GM12878 (cell line): ENCODE data around the gene RAD23B.

Experiments used
- CTCF ChIP-seq, 3 experiments: IDR thresholded peaks in 2 of 3; conservative IDR thresholded peaks in 1 of 3; 2 replicates each; pipeline ENCODE4 v1.5.1; 2011; ENCODE audit warnings: low read depth in 3 of 3, low read length in 3 of 3, mild to moderate bottlenecking in 3 of 3, control low read depth in 2 of 3, moderate library complexity in 2 of 3, inconsistent platforms in 1 of 3, mixed read lengths in 1 of 3; ENCODE audit not compliant: control insufficient read depth in 2 of 3, insufficient read depth in 1 of 3; ENCODE audit errors: extremely low read depth in 1 of 3
- EZH2 ChIP-seq: IDR thresholded peaks from 2 replicates; pipeline ENCODE4 v1.6.1; 2012; ENCODE audit warnings: low read depth, mild to moderate bottlenecking, control low read depth, inconsistent platforms, low read length, borderline replicate concordance; ENCODE audit not compliant: control insufficient read depth
- MTA2 ChIP-seq: fragments of 450-650 bp; IDR thresholded peaks from 2 replicates; pipeline ENCODE4 v1.6.1; 2016; ENCODE audit warnings: low read depth, mild to moderate bottlenecking, moderate library complexity
- NRF1 ChIP-seq: conservative IDR thresholded peaks from 2 replicates; pipeline ENCODE4 v1.6.1; 2011; ENCODE audit warnings: mild to moderate bottlenecking, low read depth, low read length, improper control_type of control experiment
- POLR2A ChIP-seq: IDR thresholded peaks from 2 replicates; pipeline ENCODE4 v1.6.1; 2011; ENCODE audit warnings: low read depth, mild to moderate bottlenecking, low read length
- PRDM15 ChIP-seq: fragments of 450-650 bp; formaldehyde crosslinking; IDR thresholded peaks from 2 replicates; pipeline ENCODE4 v1.4.0; 2020; ENCODE audit warnings: mild to moderate bottlenecking, moderate library complexity
- RAD21 ChIP-seq: IDR thresholded peaks from 2 replicates; pipeline ENCODE4 v1.6.1; 2011; ENCODE audit warnings: mild to moderate bottlenecking, low read depth, low read length, moderate library complexity; ENCODE audit not compliant: insufficient read depth
- ZNF274 ChIP-seq: IDR thresholded peaks from one replicate; pipeline ENCODE4 v1.8.0; 2011; ENCODE audit not compliant: insufficient read length, insufficient read depth
- TF ChIP-seq, protein P1 (sequence below): IDR thresholded peaks from 2 replicates; pipeline ENCODE4 v1.6.1; 2012; ENCODE audit warnings: mild to moderate bottlenecking, low read depth, low read length

DNA sequence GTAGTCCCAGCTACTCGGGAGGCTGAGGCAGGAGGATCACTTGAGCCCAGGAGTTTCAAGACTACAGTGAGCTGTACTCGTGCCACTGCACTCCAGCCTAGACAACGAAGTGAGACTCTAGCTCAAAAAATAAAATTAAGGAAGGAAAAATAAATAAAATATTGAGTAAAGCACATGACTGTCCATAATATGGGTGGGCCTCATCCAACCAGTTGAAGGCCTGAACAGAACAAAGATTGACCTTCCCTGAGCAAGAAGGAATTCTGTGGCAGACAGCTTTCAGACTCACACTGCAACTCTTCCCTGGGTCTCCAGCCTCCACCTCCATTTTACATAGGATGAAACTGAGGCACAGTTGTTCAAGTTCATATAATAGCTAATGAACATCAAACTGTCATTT, 72.3 kb downstream of the RAD23B start:
- no peak for TF ChIP-seq POLR2A
- no peak for TF ChIP-seq RAD21
- no peak for TF ChIP-seq MTA2
- TF ChIP-seq CTCF (IDR thresholded peaks at IDR 0.05 in 2 of 3, conservative IDR thresholded peaks at IDR 0.05 in 1 of 3; ENCODE audit: control insufficient read depth in 2 of 3, extremely low read depth in 1 of 3, insufficient read depth in 1 of 3, low read depth in 3 of 3, low read length in 3 of 3) = no peak
- no peak for TF ChIP-seq ZNF274
- no peak for TF ChIP-seq PRDM15
- TF ChIP-seq EZH2 = no peak
- no peak for TF ChIP-seq NRF1
- TF ChIP-seq, protein P1, sequence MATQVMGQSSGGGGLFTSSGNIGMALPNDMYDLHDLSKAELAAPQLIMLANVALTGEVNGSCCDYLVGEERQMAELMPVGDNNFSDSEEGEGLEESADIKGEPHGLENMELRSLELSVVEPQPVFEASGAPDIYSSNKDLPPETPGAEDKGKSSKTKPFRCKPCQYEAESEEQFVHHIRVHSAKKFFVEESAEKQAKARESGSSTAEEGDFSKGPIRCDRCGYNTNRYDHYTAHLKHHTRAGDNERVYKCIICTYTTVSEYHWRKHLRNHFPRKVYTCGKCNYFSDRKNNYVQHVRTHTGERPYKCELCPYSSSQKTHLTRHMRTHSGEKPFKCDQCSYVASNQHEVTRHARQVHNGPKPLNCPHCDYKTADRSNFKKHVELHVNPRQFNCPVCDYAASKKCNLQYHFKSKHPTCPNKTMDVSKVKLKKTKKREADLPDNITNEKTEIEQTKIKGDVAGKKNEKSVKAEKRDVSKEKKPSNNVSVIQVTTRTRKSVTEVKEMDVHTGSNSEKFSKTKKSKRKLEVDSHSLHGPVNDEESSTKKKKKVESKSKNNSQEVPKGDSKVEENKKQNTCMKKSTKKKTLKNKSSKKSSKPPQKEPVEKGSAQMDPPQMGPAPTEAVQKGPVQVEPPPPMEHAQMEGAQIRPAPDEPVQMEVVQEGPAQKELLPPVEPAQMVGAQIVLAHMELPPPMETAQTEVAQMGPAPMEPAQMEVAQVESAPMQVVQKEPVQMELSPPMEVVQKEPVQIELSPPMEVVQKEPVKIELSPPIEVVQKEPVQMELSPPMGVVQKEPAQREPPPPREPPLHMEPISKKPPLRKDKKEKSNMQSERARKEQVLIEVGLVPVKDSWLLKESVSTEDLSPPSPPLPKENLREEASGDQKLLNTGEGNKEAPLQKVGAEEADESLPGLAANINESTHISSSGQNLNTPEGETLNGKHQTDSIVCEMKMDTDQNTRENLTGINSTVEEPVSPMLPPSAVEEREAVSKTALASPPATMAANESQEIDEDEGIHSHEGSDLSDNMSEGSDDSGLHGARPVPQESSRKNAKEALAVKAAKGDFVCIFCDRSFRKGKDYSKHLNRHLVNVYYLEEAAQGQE = no peak
